GM18502 (cell line): ENCODE results near the gene TRMT11.
A peak's percentile ranks its signal among the peaks of the same experiment; 100 is the strongest.
"Not testable (repeated sequence)": the region's sequence is repeated elsewhere in the genome, so short reads cannot be mapped to it uniquely, and the experiment has no call there.

Experiments
- ATAC-seq: cut with Tn5 transposase; IDR thresholded peaks from one replicate; pipeline ENCODE4 v1.9.1; 2021; ENCODE audit warnings: mild to moderate bottlenecking; ENCODE audit not compliant: unreplicated experiment, poor library complexity

The TRMT11 gene

GRCh38 chr6:125988280-125988679, 1.9 kb downstream of the TRMT11 start:
- no peak for ATAC-seq

- no peak for ATAC-seq
These were observed 3.3 kb downstream of the TRMT11 start for GRCh38 chr6:125989631-125990030.

- ATAC-seq: no peak
These were observed 5.3 kb downstream of the TRMT11 start for GRCh38 chr6:125991653-125992052.

- ATAC-seq: no peak
These were observed 8.5 kb downstream of the TRMT11 start for GRCh38 chr6:125994670-125995488.

GRCh38 chr6:125995972-125996580, 9.7 kb downstream of the TRMT11 start:
- ATAC-seq: peak; percentile 96

- ATAC-seq: no peak
These were observed 16.7 kb downstream of the TRMT11 start for GRCh38 chr6:126002755-126003679.

DNA sequence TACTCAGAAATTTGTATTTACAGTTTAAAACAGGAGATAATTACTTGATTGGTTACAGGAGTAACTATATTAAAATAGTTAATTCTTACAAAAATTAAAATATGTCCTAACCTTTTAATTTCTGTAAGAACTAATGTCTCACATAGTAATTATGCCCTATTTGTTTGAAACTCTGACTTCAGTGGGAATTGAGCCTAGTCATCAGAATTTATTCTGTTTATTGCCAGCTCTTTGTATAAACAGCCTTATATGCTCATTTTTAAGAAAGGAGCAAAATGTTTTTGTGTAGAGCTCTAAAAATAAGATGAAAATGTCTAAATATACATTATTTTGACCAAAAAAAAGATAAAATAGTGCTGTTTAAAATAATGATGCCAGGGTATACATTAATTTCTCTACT, 21.5 kb downstream of the TRMT11 start:
- ATAC-seq: no peak

DNA sequence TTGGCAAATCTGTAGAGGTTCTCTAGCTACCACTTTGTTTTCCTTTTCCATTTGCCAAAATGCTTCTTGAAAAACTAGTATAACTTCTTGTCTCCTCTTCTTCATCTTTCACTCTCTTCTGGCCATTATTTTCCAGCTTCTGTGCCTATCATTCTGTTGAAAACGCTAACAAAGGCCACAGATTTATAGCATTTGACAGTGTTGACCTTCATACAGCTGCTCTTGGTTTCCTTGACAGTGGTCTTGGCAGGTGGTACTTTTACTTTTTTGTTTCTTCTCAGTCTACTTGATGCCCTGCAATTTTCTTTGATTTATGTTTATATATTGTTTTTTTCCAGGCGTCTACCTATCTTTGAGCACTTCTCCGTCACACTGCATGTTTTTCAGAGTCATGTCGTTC, 23.7 kb downstream of the TRMT11 start:
- no peak for ATAC-seq

DNA sequence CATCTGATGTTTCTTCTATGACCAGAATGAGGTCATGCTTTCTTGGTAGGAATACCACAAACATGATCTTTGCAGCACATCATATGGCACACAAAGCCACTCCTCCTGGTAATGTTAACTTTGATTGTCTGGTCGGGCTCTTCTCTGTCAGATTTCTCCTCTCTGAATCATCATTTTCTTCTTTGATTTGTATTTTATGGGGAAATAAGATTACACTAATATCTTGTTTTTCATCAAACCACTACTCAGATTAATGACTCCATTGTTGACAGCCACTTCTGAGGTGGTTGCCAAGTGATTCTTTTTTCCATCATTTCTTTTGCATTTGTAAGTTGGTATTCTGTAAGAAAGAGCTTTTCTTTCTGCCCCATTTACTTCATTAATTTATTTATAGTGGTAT, 29.5 kb downstream of the TRMT11 start:
- ATAC-seq: no peak

DNA sequence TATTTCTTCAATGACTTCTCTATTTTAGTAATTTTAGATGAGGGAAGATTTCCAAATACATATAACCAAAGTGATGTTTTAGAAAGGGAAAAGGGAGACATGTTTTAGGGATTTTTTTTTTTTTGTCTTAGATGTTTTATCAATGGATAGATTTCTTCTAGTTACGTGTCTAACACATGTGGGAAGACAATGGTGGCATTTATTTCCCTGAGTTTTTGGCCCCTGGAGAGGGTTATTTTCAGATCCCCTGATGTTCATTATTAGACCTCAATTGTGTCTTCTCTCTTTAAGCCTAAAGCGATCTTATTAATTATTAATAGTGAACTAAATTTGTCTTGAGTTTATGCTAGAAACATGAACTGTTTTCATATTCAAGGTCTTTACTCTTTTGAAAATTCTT, 30.3 kb downstream of the TRMT11 start:
- no peak for ATAC-seq

GRCh38 chr6:126017668-126018067, 31.3 kb downstream of the TRMT11 start:
- ATAC-seq: no peak

GRCh38 chr6:126020305-126021050, 34.1 kb downstream of the TRMT11 start:
- no peak for ATAC-seq

DNA sequence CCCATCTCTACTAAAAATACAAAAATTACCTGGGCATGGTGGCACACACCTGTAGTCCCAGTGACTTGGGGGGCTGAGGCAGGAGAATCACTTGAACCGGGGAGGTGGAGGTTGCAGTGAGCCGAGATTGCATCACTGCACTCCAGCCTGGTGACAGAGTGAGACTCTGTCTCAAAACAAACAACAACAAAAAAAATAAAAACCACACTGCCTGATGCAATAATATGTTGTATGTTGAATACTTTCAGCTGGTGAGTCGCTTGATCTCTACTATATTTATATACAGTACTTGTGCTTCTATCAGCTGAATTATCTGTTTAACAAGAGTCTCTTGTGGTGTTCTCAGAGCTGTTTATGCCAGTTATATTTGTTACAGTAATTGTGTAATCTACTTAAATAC, 37.1 kb downstream of the TRMT11 start:
- not testable (repeated sequence) for ATAC-seq

DNA sequence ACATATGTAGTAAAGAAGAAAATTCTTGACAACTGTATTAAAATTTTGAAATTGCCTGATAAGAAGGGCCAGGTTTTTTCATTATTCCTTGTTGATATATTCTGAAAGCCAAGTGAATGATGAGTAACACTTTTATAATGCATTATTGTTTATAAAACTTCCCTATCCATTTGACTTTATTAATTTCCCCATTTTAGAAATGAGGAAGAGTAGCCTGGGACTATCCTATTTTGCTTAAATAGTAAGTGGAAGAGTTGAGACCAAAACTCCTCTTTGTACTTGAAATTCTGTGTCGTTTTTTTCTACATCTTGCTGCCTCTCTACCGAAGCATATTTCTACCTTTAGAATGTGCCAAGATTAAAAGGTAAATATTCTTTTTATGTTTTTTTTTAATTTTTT, 39.7 kb downstream of the TRMT11 start:
- no peak for ATAC-seq

- ATAC-seq: no peak
These were observed 41.3 kb downstream of the TRMT11 start for GRCh38 chr6:126027601-126028000.

DNA sequence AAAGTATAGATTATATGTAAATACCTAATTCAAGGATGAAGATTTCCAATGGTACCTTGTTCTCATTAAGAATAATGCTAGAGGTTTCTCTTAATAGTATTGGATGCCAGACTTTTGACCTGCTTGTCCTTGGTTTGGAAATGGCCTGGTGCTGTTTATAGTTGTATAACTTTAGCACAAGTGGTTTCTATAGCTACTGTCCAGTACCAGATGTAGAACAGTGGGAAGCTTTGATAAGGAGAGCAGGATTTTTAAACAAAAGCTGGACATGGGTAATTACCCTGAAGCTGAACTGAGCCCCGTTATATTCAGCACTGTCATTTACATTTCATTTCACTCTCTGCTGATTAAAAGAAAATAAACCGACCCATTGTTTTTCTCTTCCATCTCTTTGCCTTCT, 43.7 kb downstream of the TRMT11 start:
- no peak for ATAC-seq

DNA sequence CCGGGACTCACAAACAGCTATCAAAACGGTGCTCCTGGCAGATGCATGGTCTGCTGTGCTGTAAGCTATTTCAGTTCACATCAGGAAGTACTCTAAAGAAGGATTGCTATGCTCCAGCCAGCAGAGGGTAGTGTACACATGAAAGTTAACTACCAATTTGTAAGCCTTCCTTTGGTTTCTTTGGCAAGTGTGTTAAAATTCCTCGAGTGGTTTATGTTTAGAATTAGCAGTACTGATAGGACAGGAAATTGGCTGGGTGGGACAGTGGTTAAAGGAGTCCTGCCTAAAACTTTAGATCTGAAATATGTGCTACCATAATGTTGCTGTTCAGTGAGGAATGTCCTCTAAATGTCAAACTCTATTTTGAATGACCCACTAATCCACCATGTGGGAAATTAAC, 47.4 kb downstream of the TRMT11 start:
- ATAC-seq: peak; percentile 87

- no peak for ATAC-seq
These were observed 48.3 kb downstream of the TRMT11 start for GRCh38 chr6:126034656-126035055.

DNA sequence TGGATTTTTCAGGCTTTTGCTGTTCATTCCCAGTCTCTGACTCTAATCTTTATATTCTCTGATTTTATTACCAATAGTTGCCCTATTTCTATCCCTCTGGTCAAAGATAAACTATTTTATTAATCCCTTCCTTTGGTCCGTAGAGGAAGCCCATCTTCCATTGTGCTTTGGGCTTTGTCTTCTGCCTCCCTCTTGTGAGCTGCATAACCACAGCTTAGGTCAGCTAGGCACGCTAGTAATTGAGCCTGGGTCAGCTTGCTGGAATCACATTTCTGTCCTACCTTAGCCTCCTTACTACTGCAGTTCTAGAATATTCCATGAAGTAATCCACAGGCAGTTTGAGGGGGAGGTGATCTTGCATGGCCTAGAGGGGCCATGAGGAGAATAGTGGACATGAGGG, 49.4 kb downstream of the TRMT11 start:
- no peak for ATAC-seq

- no peak for ATAC-seq
These were observed 51.9 kb downstream of the TRMT11 start for GRCh38 chr6:126038234-126038633.
